GM21576 (cell line): ENCODE data around the gene NAIF1.
"Not testable (repeated sequence)": the region's sequence is repeated elsewhere in the genome, so short reads cannot be mapped to it uniquely, and the experiment has no call there.

Experiments
- ATAC-seq: cut with Tn5 transposase; IDR thresholded peaks from one replicate; pipeline ENCODE4 v1.9.1; 2021; ENCODE audit warnings: mild to moderate bottlenecking, moderate library complexity; ENCODE audit not compliant: unreplicated experiment

NAIF1 gene, protein sequence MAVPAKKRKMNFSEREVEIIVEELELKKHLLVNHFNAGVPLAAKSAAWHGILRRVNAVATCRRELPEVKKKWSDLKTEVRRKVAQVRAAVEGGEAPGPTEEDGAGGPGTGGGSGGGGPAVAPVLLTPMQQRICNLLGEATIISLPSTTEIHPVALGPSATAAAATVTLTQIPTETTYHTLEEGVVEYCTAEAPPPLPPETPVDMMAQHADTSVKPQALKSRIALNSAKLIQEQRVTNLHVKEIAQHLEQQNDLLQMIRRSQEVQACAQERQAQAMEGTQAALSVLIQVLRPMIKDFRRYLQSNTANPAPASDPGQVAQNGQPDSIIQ

DNA sequence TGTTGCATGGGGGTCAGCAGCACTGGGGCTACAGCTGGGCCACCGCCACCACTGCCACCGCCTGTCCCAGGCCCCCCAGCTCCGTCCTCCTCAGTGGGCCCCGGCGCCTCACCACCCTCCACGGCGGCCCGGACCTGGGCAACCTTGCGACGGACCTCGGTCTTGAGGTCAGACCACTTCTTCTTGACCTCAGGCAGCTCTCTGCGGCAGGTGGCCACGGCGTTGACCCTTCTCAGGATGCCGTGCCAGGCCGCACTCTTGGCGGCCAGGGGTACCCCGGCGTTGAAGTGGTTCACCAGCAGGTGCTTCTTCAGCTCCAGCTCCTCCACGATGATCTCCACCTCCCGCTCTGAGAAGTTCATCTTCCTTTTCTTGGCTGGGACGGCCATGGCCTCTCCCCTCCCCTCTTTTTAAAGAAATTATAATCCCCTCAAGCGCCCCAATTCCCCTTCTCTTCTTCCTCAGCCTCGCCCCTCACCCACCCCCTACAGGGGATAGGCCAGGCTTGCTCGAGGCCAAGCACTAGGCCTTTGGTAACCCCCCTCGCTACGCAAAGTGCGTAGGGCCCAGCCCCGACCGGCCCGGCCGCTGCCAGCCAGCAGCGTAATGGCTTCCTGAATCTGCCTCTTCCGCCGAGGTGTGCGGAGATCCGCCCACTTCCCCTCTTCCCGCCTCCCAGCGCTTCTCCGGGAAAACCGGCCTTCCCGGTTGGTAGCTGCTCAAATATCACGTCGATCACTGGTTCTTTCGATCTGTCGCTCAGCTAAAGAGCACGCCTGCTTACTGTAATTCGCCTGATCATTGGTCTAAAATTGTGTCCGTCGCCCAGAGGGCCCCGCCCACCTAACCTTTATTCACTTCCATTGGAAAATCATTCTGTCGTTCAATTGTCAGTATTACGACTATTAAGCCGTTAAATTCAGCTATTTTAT is at the start of gene NAIF1:
Gene NAIF1 (minus strand): TSS at position 608 of the 932 bp plus-strand sequence. CDS start 219 bp downstream, at position 389.
- ATAC-seq = peak; percentile 62

DNA sequence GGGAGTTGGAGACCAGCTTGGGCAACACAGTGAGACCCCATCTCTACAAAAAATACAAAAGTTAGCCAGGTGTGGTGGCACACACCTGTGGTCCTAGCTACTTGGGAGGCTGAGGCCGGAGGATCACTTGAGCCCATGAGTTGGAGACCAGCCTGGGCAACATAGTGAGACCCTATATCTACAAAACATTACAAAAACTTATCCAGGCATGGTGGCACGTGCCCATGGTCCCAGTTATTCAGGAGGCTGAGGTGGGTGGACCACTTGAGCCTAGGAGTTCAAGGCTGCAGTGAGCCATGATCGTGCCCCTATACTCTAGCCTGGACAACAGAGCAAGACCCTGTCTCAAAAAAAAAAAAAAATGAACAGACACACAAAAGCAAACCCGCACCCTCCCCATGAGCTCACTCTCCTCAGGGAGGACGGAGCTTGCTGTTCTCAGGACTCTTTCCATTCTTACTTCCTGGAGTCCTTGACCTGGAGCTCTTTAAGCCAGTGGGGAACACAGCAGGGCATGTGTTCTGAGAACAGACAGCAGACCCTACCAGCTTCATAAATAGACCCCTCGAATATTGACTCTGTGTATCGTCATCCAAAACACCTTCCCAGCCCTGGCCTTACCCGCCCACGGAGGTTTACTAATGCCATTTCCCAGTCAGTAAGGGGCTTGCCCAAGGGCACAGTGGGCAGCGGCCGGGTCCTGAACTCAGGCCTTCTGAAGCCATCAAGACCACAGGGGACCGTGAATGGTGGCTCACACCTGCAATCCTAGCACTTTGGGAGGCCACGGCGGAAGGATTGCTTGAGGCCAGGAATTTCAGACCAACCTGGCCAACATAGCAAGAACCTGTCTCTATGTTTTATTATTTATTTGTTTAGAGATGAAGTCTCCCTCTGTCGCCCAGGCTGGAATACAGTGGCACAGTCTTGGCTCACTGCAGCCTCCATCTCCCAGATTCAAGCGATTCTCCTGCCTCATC is 49.3 kb upstream of the NAIF1 start:
- ATAC-seq = no peak

DNA sequence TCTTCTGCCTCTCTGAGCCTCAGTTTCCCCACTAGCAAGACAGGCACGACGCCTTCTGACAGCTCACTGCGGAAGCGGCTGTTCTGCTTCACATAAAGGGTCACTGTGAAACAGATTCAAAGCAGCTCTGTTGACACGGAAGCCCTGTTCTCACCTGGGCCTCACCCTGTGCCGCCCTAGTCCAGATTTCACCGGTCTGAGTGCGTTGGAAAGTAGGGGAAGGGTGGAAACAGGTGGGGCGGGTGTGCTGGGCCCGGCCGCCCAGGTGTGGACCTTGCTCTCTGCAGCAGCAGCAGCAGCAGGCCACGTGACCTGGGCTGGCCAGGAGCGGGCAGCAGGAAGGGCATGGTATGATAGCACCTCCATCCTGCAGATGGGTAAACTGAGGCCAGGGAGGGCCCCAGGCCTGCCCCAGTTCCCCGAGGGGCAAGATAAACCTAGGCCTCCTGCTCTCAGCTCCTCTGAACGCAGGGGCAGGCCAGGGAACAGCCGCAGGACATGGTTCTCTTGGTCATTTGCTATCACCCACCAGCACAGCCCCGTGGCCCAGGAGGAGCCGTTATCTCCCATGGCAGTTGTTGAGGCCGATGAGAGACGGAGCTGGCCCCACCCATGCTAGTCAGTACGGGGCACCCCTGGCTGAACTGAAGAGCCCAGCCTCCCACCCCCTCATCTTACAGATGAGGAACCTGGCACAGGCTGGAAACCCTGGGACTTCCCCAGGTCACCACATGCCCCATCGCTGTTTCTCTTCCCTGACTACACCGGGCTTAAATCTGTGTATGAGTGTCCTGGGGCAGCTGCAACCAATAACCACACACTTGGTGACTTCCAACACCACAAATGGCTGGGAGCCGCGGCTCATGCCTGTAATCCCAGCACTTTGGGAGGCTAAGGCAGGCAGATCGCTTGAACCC is 48.3 kb upstream of the NAIF1 start:
- ATAC-seq = no peak

DNA sequence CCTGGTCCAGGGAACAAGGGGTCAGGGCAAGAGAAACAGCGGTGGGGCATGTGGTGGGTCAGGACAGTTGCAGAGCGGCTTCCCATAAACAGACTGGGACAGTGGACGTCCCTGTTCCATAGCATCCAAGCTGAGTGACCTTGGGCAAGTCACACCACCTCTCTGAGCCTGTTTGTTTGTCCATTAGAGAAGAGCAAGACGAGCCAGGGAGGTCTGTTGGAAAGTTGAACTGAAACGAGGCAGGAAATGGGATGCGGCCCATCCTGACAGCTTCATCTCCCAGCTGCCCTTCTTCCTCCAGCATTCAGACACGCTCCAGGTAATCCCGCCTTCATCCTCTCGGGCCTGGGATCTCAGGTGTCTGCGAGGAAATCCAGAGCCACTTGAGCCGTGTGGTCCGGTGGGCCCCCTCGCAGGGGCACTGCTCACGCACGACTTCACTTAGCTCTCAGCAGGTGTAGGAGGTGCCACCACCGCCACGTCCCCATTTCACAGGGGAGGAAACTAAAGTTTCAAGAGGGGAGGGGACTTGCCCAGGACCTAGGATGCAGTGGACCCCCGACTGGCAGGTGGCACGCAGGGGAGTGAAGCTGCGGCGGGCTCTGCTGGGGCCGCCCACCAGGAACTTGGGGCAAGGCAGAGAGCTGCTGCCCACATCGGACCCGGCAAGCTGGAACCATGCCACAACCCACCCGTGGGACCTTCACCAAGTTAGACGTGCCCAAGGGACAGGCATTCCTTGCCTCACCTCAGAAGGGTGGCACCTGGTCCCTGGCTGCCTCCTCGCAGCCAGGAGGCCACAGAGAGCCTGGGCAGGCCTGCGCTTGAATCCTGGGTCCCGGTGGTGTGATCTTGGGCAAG is 47.4 kb upstream of the NAIF1 start:
- ATAC-seq = no peak

DNA sequence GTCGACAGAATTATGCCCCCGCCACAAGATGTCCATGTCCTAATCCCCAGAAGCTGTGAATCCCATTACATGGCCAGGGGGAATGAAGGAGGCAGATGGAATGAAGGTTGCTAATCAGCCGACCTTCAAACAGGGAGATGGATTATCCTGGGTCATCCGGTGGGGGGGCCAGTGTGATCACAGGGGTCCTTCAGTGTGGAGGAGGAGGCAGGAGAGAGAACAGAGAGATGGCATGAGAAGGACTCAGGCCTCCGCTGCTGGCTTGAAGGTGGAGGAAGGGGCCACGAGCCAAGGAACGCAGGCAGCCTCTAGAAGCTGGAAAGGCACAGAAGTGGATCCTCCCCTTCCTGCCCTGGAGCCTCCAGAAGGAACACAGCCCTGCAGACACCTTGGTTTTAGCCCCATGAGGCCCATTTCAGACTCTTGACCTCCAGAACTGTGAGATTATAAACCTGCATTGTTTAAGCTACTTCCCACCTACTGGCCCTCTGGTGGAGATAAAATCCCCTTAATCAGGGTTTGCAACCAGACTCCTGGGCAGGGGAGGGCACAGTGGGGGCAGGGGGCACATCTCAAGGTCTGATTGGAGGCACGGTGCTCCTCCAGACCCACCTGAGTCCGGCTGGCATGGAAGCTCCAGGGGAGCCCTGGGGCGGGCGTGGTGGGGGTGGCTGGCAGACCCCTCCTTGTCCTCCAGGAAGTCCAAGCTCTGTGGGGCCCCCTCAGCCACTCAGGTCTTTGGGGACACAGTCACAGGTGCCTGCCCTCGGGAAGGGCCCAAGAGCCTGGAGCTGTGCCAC is 46.6 kb upstream of the NAIF1 start:
- ATAC-seq = no peak

DNA sequence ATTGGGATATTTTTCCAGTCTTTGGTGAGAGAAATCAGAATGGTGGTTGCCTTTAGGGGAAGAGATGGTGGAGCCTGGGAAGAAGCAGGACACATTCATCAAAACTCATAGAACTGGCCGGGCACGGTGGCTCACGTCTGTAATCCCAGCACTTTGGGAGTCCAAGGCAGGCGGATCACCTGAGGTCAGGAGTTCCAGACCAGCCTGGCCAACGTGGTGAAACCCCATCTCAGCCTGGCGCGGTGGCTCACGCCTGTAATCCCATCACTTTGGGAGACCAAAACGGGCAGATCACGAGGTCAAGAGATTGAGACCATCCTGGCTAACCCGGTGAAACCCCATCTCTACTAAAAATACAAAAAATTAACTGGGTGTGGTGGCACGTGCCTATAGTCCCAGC is 44.6 kb upstream of the NAIF1 start:
- ATAC-seq = not testable (repeated sequence)

DNA sequence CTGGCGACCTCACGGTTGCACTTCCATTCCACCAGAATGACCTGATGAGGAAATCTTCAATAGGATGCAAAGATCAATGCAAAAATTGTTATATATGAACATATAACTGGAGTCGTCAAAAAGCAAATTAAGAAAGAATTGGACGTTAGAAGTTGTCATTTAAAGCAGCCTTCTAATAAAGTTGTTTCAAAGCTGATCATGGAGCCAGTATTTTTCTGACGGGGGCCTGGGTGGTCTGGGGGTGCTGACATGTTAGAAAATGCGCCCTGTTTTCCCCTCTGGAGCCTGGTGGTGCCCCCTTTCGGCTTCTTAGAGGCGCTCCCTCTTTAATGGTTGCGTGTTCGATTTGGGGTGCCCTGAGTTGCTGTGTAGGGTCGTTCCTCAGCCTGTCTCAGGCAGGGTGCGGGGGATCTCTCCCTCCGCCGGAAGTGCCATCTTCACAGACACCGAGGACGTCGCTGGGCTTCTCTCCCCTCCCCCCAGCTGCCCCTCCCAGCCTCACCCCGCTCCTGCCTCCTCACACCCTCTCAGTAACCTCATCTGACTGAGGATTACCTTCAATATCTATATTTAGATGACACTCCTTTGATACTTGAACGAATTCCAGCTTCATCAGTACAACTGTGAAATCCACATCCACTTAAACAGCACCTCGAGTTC is 42.1 kb upstream of the NAIF1 start:
- ATAC-seq = no peak

DNA sequence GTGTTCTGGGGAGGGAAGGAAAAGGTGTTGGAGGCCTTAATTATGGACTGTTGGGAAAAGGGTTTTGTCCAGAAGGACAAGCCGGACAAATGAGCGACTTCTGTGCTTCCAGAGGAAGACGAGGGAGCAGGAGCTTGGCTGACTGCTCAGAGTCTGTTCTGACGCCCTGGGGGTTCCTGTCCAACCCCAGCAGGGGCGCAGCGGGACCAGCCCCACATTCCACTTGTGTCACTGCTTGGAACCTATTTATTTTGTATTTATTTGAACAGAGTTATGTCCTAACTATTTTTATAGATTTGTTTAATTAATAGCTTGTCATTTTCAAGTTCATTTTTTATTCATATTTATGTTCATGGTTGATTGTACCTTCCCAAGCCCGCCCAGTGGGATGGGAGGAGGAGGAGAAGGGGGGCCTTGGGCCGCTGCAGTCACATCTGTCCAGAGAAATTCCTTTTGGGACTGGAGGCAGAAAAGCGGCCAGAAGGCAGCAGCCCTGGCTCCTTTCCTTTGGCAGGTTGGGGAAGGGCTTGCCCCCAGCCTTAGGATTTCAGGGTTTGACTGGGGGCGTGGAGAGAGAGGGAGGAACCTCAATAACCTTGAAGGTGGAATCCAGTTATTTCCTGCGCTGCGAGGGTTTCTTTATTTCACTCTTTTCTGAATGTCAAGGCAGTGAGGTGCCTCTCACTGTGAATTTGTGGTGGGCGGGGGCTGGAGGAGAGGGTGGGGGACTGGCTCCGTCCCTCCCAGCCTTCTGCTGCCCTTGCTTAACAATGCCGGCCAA is 41.3 kb upstream of the NAIF1 start:
- ATAC-seq = no peak

DNA sequence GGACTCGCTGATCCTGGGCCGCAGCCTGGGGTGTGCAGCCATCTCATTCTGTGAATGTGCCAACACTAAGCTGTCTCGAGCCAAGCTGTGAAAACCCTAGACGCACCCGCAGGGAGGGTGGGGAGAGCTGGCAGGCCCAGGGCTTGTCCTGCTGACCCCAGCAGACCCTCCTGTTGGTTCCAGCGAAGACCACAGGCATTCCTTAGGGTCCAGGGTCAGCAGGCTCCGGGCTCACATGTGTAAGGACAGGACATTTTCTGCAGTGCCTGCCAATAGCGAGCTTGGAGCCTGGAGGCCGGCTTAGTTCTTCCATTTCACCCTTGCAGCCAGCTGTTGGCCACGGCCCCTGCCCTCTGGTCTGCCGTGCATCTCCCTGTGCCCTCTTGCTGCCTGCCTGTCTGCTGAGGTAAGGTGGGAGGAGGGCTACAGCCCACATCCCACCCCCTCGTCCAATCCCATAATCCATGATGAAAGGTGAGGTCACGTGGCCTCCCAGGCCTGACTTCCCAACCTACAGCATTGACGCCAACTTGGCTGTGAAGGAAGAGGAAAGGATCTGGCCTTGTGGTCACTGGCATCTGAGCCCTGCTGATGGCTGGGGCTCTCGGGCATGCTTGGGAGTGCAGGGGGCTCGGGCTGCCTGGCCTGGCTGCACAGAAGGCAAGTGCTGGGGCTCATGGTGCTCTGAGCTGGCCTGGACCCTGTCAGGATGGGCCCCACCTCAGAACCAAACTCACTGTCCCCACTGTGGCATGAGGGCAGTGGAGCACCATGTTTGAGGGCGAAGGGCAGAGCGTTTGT is 40.5 kb upstream of the NAIF1 start:
- no peak for ATAC-seq

DNA sequence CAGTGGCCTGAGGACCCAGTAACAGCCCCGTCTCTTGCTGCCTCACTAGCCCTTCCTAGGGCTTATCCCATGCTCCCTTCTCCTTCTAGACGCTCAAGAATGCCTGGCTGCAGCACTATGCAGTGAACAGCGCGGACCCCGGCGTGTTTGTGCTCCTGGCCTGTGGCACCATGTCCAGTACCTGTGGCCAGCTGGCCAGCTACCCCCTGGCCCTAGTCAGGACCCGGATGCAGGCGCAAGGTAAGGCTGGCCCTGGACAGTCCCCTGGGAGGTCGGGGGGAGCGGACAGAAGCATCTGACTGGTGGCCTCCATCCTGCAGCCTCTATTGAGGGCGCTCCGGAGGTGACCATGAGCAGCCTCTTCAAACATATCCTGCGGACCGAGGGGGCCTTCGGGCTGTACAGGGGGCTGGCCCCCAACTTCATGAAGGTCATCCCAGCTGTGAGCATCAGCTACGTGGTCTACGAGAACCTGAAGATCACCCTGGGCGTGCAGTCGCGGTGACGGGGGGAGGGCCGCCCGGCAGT is 39.9 kb upstream of the NAIF1 start:
- no peak for ATAC-seq

DNA sequence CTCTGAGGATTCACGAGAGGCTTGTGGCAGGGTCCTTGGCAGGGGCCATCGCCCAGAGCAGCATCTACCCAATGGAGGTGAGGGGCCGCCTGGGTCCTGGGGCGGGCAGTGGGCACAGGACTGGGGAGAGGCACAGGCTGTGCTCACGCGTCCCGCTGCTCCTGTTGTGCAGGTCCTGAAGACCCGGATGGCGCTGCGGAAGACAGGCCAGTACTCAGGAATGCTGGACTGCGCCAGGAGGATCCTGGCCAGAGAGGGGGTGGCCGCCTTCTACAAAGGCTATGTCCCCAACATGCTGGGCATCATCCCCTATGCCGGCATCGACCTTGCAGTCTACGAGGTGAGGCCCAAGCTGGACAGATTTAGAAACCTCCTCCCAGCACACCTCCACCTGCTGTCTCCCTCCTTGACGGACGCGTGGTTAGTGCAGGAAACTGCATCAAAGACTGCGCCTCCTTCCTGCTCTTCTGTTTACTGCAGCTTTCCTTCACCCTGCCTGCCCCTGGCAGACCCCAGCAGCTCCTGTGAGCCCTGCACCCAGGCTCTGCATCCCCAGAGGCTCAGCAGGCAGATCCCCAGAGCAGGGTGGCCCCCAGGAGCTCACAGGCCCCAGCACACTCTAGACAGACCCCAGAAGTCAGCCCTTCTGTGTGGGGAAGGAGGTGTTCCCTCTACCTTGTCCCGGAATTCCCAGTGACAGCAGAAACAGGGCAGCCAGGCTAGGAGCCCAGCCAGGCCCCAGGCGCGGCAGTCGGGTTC is 39.2 kb upstream of the NAIF1 start:
- ATAC-seq = no peak

DNA sequence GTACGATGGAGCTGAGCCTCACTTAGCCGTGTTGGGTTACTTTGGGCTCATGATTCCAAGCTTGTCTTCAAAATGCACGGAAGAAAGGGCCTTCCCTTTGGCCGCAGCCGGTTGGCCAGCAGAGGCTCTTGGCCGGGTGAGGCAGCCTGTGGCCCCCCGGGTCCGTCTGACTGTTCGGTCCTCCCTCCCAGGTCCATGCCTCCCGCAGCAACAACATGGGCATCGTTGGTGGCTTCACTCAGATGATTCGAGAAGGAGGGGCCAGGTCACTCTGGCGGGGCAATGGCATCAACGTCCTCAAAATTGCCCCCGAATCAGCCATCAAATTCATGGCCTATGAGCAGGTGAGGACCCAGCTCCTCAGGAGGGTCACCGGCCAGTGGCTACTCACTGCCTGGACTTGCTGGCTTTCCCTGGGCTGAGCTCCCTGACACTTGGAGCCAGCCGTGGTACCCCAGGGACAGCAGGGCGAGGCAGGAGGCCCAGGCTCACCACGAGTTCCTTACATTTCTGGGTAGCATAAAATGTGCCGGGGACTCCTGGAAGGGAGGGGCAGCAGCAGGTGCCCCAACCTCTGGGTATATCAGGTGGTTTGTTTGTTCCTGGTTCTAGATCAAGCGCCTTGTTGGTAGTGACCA is 38.5 kb upstream of the NAIF1 start:
- no peak for ATAC-seq

DNA sequence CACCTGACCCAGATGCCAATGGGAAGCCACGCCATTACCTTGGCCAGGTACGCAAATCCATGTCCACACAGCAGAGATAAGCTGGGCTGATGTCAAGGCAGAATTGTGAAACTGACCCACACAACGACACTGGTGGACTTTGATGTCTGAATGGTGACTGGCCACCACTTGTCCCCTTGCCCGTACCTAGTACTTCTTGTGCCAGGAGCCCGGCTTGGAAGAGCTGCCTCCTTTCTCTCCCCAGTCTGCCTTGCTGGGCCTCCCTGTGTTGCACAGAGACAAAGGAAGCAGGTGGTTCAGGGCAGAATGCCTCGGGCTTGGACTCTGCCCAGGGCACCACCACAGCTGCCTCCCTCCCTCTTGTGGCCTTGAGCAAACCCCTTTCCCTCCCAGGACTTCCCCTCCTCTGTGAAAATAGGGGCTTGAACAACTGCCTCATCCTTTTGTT is 37.1 kb upstream of the NAIF1 start:
- ATAC-seq = no peak

DNA sequence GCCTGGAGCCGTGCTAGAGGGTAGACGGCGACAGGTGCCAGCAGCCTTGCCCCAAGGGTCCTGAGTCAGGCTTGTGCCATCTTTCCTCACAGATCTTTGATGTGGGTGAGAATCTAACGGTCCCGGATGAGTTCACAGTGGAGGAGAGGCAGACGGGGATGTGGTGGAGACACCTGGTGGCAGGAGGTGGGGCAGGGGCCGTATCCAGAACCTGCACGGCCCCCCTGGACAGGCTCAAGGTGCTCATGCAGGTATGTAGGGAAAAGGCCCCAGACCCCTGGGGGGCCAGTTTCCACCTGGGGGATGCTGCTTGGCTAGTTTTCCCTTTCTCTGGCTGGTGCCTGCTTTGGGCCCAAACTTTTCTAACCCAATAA is 36.5 kb upstream of the NAIF1 start:
- ATAC-seq = no peak
